Activated CD8-positive, alpha-beta T cell treated with anti-CD3 and anti-CD28 coated beads for 36 hours (primary cell): ENCODE results near the gene PRG3. TPM values are rescaled to one million over a fixed set of nuclear protein-coding genes. Genes with fewer than 3 reads are reported as not detected.

Experiments used
- ATAC-seq: fragments of 200-7000 bp; cut with Tn5 transposase; one replicate; pipeline ENCODE4 v1.10.0; 2021; ENCODE audit warnings: mild to moderate bottlenecking, moderate library complexity
- CTCF ChIA-PET: fragments of 350-600 bp; sonication (Branson Sonifier 250); formaldehyde crosslinking; loops from one replicate; lab custom pipeline; 2021; ENCODE audit warnings: antibody characterized with exemption; lab: Charles Lee
- POLR2A ChIA-PET: fragments of 350-600 bp; sonication (Branson Sonifier 250); formaldehyde crosslinking; loops from one replicate; lab custom pipeline; 2021; ENCODE audit warnings: antibody characterized with exemption; lab: Charles Lee
- DNase-seq: peaks from one replicate; pipeline ENCODE4 v3.0.0-alpha.2; 2020
- H3K27ac Mint-ChIP-seq: one replicate; pipeline ENCODE4 v1.8.0; 2021; ENCODE audit warnings: mild to moderate bottlenecking, mixed read lengths
- H3K27me3 Mint-ChIP-seq: one replicate; pipeline ENCODE4 v1.8.0; 2021; ENCODE audit warnings: mixed read lengths
- H3K36me3 Mint-ChIP-seq: one replicate; pipeline ENCODE4 v1.8.0; 2021; ENCODE audit warnings: low read depth, mixed read lengths
- H3K4me1 Mint-ChIP-seq: one replicate; pipeline ENCODE4 v1.8.0; 2021; ENCODE audit warnings: low read depth, mixed read lengths
- H3K4me3 Mint-ChIP-seq: one replicate; pipeline ENCODE4 v1.8.0; 2021; ENCODE audit warnings: mild to moderate bottlenecking, moderate library complexity, mixed read lengths
- H3K9me3 Mint-ChIP-seq: one replicate; pipeline ENCODE4 v1.8.0; 2021; ENCODE audit warnings: mixed read lengths
- CTCF ChIP-seq: fragments of 200-600 bp; IDR thresholded peaks from one replicate; pipeline ENCODE4 v1.8.0; 2022; ENCODE audit warnings: antibody characterized with exemption, mild to moderate bottlenecking
- intact Hi-C: fragments of 100-400 bp; cut with micrococcal nuclease; formaldehyde crosslinking; loops from one replicate; pipeline ENCODE4 v1.10.0; 2022
- total RNA-seq, 2 experiments: library from RNA; stranded (reverse); gene quantifications; one replicate each; pipeline ENCODE4 v1.2.3, GENCODE V29; 2021

PRG3 gene
- total RNA-seq, 2 experiments from 2014 or later = not detected

GRCh38 chr11:57357856-57358255 is 23.1 kb downstream of the PRG3 start:
- H3K27ac Mint-ChIP-seq = no peak overlapping the region
- no peak overlapping the region for H3K4me3 Mint-ChIP-seq
- TF ChIP-seq CTCF = no peak
- DNase-seq (no peak), ATAC-seq (no peak)
- H3K4me1 Mint-ChIP-seq = no peaks in the 10 kb centered on the region
- POLR2A ChIA-PET = interaction anchor here (1.3 kb wide), 1 partner anchor 31 kb away, joined by 3 read pairs; no protein-coding TSS in a partner anchor
- CTCF ChIA-PET = interaction anchor here (1.6 kb wide), 1 partner anchor 12 kb away, joined by 5 read pairs; no protein-coding TSS in a partner anchor
- no peaks in the 10 kb centered on the region for H3K9me3 Mint-ChIP-seq
- intact Hi-C loops = no loop called here
- peaks cover 11% of the 10 kb centered on the region for H3K27me3 Mint-ChIP-seq
- H3K36me3 Mint-ChIP-seq = no peaks in the 10 kb centered on the region

- no peaks in the 10 kb centered on the region for H3K36me3 Mint-ChIP-seq
- H3K9me3 Mint-ChIP-seq = no peaks in the 10 kb centered on the region
- intact Hi-C loops = no loop called here
- H3K4me1 Mint-ChIP-seq = no peaks in the 10 kb centered on the region
- no peak for ATAC-seq
- peaks cover 11% of the 10 kb centered on the region for H3K27me3 Mint-ChIP-seq
- no peak for DNase-seq
- POLR2A ChIA-PET = interaction anchor here (1.3 kb wide), 1 partner anchor 32 kb away, joined by 3 read pairs; no protein-coding TSS in a partner anchor
- no peak overlapping the region for H3K27ac Mint-ChIP-seq
- TF ChIP-seq CTCF = no peak
- no peak overlapping the region for H3K4me3 Mint-ChIP-seq
- CTCF ChIA-PET = interaction anchor here (1.6 to 2.9 kb wide), 4 partner anchors 11 to 126 kb away, joined by 5 to 11 read pairs (median 6); no protein-coding TSS in a partner anchor
These were observed 23.6 kb downstream of the PRG3 start for GRCh38 chr11:57357310-57357709.

GRCh38 chr11:57356268-57356667 is 24.7 kb downstream of the PRG3 start:
- H3K27ac Mint-ChIP-seq = no peak overlapping the region
- peaks cover 14% of the 10 kb centered on the region for H3K27me3 Mint-ChIP-seq
- no peak for DNase-seq
- no peak overlapping the region for H3K4me3 Mint-ChIP-seq
- no peaks in the 10 kb centered on the region for H3K4me1 Mint-ChIP-seq
- intact Hi-C loops = no loop called here
- ATAC-seq = no peak
- H3K36me3 Mint-ChIP-seq = peaks cover 2% of the 10 kb centered on the region
- POLR2A ChIA-PET = no interaction called here
- no peak for TF ChIP-seq CTCF
- peaks cover 2% of the 10 kb centered on the region for H3K9me3 Mint-ChIP-seq
- CTCF ChIA-PET = interaction anchor here (1.0 to 2.9 kb wide), 4 partner anchors 10 to 128 kb away, joined by 3 to 11 read pairs (median 6); no protein-coding TSS in a partner anchor

GRCh38 chr11:57354699-57355098 is 26.3 kb downstream of the PRG3 start:
- CTCF ChIA-PET = interaction anchor here (2.4 to 2.9 kb wide), 2 partner anchors 9 to 103 kb away, joined by 7 to 11 read pairs; no protein-coding TSS in a partner anchor
- peaks cover 3% of the 10 kb centered on the region for H3K4me1 Mint-ChIP-seq

More at GRCh38 chr11:57354699-57355098, 26.3 kb downstream of the PRG3 start:
- POLR2A ChIA-PET = no interaction called here
- no peak for TF ChIP-seq CTCF
- Mint-ChIP-seq H3K36me3 (peaks cover 2% of the 10 kb centered on the region), H3K4me3 (no peak overlapping the region), H3K27ac (no peak overlapping the region), H3K27me3 (peaks cover 14% of the 10 kb centered on the region), H3K9me3 (peaks cover 2% of the 10 kb centered on the region)
- intact Hi-C loops = no loop called here
- DNase-seq (no peak), ATAC-seq (no peak)
